HG03432 (cell line): ENCODE data around the gene DXO.
"Not testable (repeated sequence)": the region's sequence is repeated elsewhere in the genome, so short reads cannot be mapped to it uniquely, and the experiment has no call there.

Experiments used
- ATAC-seq: cut with Tn5 transposase; IDR thresholded peaks from one replicate; pipeline ENCODE4 v1.9.1; 2021; ENCODE audit warnings: mild to moderate bottlenecking, moderate library complexity; ENCODE audit not compliant: unreplicated experiment

Gene DXO

DNA sequence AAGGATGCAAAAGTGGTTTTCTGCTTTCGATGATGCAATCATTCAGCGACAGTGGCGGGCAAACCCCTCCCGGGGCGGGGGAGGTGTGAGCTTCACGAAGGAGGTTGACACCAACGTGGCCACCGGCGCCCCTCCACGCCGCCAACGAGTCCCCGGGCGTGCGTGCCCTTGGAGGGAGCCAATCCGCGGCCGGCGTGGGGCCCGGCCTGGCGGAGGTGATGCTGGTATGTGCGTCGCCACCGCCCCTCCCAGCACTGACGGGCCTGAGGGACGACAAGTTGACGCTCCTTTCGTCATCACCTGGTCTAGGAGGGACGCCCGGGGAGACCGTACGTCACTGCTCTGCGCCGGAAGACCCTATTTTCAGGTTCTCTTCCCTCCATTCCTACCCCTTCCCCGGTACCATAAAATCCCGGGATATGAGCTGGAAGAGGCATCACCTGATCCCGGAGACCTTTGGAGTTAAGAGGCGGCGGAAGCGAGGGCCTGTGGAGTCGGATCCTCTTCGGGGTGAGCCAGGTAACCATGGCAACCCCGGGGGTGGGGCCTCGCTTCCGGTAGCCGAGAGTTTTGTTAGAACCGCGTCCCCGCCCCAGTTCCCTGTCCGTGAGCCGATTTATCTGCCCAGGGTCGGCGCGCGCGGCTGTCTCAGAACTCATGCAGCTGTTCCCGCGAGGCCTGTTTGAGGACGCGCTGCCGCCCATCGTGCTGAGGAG is at the start of gene DXO:
Gene DXO (minus strand): TSS at position 146 of the 716 bp plus-strand sequence. CDS start 463 bp downstream, outside the sequence.
- peak; percentile 84 for ATAC-seq

GRCh38 chr6:32014547-32014946 is 42.6 kb upstream of the DXO start, which contains the start of gene C4B:
Gene C4B, plus strand, starts transcription at chr6:32014795. Its CDS starts 51 bp downstream, at chr6:32014846.
- ATAC-seq: not testable (repeated sequence)

DNA sequence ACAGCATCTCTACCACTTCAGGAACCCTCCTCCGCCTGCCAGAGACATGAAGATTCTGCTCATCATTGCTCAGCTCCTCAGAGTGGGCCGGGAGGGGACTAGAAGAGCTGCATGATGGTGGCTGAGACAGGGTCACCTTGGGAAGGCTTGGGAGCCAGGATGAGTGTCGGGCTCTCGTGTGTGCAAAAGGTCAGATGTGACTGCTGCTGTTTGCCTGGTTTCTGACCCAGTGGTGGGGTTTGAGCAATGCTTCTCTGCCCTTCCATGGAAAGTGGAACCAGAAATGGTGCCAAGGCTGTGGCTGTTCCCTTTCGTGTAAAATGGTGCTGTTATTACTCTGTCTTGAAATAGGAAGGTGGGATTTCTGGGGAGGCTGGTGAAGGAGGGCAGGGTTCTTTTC is 41.8 kb upstream of the DXO start:
- ATAC-seq: not testable (repeated sequence)

DNA sequence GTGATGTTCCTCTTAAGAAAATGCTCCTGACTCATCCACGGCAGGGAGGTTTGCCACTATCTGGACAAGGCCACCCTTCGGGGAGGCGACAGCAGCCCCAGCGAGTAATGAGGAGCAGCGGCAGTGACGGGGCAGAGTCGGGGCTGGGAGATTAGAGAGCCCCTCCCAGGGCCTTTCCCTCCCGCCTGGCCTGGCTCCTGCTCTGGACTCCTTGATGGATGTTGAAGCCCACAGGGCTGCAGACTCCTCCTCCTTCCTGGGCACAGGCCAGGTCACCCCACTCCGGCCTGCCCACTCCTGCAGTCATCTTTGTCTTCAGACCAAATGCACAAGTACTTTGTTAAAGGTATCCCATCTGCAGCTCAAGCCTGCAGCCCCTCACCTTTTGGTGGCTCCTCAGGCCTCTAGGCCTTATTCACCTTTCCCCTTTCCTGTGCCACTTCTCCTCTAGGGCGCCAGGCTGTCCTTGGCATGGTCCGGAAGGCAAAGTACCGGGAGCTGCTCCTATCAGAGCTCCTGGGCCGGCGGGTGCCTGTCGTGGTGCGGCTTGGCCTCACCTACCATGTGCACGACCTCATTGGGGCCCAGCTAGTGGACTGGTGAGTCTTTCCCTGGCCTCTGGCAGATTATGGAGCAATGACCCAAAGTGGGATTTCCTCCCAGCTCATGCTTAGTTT is 41.1 kb upstream of the DXO start:
- ATAC-seq: not testable (repeated sequence)

DNA sequence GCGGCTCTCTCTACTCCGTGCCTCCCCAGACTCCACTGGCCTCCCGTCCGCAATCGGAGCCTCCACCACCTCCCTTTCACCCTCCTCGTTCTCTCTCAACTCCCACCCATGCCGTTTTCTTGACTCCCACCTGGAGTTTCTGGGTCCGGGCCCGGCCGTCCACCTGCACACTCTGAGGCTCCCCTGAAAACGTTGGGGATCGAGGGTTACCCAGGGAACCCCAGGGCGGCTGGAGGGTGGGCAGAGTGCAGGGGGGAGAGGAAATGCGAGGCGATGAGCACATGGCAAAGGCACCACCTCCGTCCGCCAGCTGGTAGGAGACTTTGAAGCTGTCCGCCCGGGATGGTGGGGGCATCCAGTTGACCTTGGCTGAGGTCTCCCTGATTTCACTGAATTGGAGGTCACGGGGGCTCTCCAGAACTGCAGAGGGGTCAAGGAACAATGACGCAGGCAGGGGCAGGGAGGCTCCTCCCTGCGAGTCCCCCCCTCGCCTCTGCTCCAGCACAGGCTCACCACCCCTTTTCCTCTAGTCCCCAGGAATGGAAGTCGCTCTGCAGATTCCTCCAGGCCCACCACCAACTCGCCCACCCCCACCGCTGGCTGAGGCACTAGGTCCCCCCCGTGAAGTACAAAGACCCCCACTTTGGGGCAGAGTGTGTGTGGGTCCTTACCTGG is 39.1 kb upstream of the DXO start:
- ATAC-seq: not testable (repeated sequence)

GRCh38 chr6:32009537-32009936 is 37.6 kb upstream of the DXO start:
- ATAC-seq: not testable (repeated sequence)

- ATAC-seq: not testable (repeated sequence)
Measured at GRCh38 chr6:32008616-32009015, 36.7 kb upstream of the DXO start.

DNA sequence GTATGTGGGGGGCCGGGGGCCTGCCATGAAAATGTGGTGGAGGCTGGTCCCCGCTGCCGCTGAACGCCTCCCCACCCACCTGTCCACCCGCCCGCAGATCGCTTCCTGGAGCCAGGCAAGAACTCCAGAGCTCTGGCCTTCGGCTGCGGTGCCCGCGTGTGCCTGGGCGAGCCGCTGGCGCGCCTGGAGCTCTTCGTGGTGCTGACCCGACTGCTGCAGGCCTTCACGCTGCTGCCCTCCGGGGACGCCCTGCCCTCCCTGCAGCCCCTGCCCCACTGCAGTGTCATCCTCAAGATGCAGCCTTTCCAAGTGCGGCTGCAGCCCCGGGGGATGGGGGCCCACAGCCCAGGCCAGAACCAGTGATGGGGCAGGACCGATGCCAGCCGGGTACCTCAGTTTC is 36.1 kb upstream of the DXO start:
- ATAC-seq: not testable (repeated sequence)

GRCh38 chr6:32007086-32007485 is 35.1 kb upstream of the DXO start:
- ATAC-seq: not testable (repeated sequence)

- not testable (repeated sequence) for ATAC-seq
Measured at GRCh38 chr6:32005991-32006529, 34.1 kb upstream of the DXO start.

DNA sequence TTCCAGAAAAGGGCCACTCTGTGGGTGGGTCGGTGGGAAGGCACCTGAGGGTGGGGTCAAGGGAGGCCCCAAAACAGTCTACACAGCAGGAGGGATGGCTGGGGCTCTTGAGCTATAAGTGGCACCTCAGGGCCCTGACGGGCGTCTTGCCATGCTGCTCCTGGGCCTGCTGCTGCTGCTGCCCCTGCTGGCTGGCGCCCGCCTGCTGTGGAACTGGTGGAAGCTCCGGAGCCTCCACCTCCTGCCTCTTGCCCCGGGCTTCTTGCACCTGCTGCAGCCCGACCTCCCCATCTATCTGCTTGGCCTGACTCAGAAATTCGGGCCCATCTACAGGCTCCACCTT is 33.6 kb upstream of the DXO start:
- ATAC-seq: not testable (repeated sequence)

- ATAC-seq: not testable (repeated sequence)
Measured at GRCh38 chr6:32004864-32005537, 33.1 kb upstream of the DXO start.

DNA sequence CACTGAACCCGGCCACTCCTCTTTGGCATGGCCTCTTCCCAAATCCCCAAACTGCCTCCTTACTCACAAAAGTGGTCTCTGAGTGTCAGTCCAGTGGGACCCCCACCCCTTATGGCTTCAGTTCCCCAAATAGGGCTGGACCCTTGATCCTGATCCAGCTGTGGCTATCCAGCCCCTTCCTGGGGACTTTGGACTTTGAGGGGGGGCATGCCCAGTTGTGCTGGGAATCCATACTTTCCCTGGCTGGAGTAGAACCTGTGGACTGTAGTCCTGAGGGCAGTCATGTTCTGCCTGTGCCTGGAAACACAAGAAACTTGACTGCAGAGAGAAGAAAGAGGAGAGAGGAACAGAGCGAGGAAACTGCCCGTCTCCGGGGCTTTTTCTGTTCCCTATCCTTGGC is 32.5 kb upstream of the DXO start:
- ATAC-seq: not testable (repeated sequence)

DNA sequence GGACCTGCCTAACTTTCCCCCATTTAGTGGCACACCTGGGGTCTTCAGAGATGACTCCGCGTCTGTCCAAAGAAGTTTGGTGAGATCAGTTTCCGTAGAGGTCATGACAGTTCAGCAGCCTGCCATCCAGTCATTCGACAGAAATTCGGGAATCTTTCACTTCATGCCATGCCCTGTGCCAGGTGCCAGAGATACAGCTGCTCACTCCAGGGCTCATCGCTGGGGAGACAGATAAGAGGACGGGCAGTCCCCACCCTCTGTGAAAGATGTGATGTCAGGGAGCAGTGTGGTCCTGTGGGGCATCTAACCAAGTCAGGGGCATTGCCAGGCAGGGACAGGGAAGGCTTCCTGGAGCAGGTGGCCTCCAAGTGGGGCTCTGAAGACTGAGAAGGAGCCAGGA is 31.4 kb upstream of the DXO start:
- ATAC-seq: not testable (repeated sequence)

GRCh38 chr6:32002546-32003268 is 30.8 kb upstream of the DXO start:
- ATAC-seq: not testable (repeated sequence)

DNA sequence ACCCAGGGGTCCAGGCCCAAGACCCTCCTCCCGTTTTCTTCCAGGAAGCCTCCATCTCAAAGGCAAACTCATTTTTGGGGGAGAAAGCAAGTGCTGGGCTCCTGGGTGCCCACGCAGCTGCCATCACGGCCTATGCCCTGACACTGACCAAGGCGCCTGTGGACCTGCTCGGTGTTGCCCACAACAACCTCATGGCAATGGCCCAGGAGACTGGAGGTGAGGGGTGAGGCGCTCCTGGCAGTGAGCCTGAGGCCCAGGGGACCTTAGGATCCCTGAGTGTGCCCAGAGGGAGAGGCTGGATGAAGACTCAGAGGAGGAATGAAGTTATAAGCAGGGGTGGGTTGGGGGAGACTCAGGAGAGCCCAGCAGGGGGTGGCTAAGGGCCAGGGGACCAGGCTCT is 24.4 kb upstream of the DXO start:
- not testable (repeated sequence) for ATAC-seq

- ATAC-seq: not testable (repeated sequence)
Measured at GRCh38 chr6:31994421-31994820, 22.5 kb upstream of the DXO start.

GRCh38 chr6:31989363-31989762 is 17.4 kb upstream of the DXO start:
- ATAC-seq: not testable (repeated sequence)

DNA sequence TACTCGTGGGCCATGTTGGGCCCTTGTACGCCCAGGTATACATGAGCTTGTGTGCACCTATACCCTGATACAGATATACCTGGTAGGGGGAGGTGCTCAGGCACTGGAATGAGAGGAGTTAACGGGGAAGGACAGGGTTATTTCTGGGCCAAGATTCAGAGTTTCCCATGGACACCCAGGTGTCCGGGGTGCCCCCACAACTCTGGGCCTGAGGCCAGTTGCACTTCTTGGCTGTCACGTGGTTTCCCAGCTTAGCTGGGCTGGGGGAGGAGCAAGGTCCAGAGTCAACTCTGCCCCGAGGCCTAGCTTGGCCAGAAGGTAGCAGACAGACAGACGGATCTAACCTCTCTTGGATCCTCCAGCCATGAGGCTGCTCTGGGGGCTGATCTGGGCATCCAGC is 9.8 kb upstream of the DXO start, which contains the start of gene C4A:
Gene C4A (plus strand): TSS at position 314 of the 400 bp plus-strand sequence. CDS start 51 bp downstream, at position 365.
- ATAC-seq: not testable (repeated sequence)

GRCh38 chr6:31980998-31981397 is 9.1 kb upstream of the DXO start:
- not testable (repeated sequence) for ATAC-seq
